ENCODE measurements around the gene NMRAL1. TPM values are rescaled to one million over a fixed set of nuclear protein-coding genes. Genes with fewer than 3 reads are reported as not detected.

Gene NMRAL1
- total and polyA plus RNA-seq, 9 donors = 15.0 to 72.7 (median 51.5) TPM

DNA sequence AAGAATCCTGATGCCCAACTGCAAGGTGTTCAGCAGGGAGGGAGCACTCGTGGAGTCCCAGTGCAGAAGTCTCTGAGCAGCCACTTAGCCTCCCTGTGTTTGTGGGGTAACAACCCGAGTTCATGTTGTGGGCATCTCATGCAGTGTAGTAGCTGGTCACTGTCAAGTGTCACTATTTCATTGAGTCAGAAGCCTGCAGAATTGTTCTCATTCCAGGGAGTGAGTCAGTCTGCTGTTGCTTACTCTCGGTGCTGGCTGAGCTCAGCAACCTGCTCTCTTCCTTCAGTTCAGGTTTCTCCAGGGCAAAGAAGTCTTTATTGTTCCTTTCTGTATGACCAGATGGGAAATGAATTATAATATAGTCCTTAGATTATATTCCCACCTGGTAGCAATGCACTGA, 25.8 kb upstream of the NMRAL1 start:
- Histone ChIP-seq H3K27ac (peak overlapping the region in 1 of 2 donors; percentile 23), H3K36me3 (no peaks in the 10 kb centered on the region), H3K27me3 (no peaks in the 10 kb centered on the region), H3K4me1 (ENCODE audit: insufficient read depth) (peaks cover 8% of the 10 kb centered on the region), H3K4me3 (no peak overlapping the region), H3K9me3 (no peaks in the 10 kb centered on the region)
- 29 to 32% (median 30%) methylated on average over 3 of the region's 3 CpGs for WGBS, 3 donors
- intact Hi-C loops (cut with DNase I) = loop anchor here in 2 of 4 donors (10.0 kb wide), 3 partner anchors 55 to 245 kb away; partner anchors contain the start of gene C16orf96 (in 1 of the 2)
- no peak for DNase-seq
- TF ChIP-seq EP300 (IDR thresholded peaks at IDR 0.05) (no peak), POLR2A (IDR thresholded peaks at IDR 0.05) (no peak)
- TF ChIP-seq, protein P1, sequence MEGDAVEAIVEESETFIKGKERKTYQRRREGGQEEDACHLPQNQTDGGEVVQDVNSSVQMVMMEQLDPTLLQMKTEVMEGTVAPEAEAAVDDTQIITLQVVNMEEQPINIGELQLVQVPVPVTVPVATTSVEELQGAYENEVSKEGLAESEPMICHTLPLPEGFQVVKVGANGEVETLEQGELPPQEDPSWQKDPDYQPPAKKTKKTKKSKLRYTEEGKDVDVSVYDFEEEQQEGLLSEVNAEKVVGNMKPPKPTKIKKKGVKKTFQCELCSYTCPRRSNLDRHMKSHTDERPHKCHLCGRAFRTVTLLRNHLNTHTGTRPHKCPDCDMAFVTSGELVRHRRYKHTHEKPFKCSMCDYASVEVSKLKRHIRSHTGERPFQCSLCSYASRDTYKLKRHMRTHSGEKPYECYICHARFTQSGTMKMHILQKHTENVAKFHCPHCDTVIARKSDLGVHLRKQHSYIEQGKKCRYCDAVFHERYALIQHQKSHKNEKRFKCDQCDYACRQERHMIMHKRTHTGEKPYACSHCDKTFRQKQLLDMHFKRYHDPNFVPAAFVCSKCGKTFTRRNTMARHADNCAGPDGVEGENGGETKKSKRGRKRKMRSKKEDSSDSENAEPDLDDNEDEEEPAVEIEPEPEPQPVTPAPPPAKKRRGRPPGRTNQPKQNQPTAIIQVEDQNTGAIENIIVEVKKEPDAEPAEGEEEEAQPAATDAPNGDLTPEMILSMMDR (IDR thresholded peaks at IDR 0.05) = no peak

DNA sequence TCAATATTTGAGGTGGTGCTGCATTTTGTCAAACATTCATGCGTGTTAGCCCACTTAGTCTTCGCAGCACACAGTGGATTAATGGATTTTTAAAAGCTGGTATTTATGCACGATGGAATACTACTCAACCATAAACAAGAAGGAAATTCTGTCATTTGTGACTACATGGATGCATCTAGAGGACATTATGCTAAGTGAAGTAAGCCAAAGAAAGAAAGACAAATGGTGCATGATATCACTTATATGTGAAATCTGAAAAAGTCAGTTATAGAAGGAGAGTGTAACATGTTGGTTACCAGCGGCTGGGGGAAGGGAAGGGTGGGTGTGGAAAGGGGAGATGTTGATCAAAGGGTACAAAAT, 24.8 kb upstream of the NMRAL1 start:
- intact Hi-C loops (cut with DNase I) = no loop called here
- 94 to 96% (median 95%) methylated on average over 4 of the region's 4 CpGs for whole genome bisulfite sequencing, 3 donors
- Histone ChIP-seq H3K4me3 (no peak overlapping the region), H3K9me3 (no peaks in the 10 kb centered on the region), H3K36me3 (no peaks in the 10 kb centered on the region), H3K27me3 (no peaks in the 10 kb centered on the region), H3K27ac (no peak overlapping the region), H3K4me1 (ENCODE audit: insufficient read depth) (peaks cover 8% of the 10 kb centered on the region)
- TF ChIP-seq, protein P1 (IDR thresholded peaks at IDR 0.05) = no peak
- TF ChIP-seq POLR2A (IDR thresholded peaks at IDR 0.05) (no peak), EP300 (IDR thresholded peaks at IDR 0.05) (no peak)
- DNase-seq = no peak

DNA sequence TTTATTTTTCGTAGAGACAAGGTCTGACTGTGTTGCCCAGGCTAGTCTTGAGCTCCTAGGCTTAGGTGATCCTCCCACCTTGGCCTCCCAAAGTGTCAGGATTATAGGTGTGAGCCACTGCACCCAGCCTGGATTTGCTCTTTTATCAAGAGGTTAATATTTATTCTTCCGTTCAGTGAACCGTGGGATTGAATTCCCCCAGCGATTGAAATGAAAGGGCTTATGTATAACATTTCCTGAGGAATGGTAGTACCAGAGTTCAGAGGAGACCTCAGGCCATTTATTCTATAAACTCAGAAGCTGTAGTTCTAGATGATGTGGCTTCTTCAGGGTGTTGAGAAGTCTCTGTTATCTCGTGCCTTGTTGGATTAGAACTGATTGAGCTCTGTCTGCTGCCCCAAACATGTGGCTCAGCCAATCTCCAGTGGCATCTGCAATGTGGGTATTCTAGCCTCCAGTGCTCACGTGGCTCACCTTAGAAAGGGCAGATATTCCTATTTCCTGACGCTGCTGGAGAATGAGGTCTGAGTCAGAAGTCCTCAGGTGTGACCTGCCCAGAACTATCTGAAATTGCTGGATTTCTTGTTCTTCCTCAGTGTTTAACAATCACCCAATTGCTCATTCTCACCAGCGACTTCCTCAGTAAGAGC, 24.2 kb upstream of the NMRAL1 start:
- WGBS, 3 donors = 86 to 87% (median 87%) methylated on average over 8 of the region's 8 CpGs
- Histone ChIP-seq H3K27ac (no peak overlapping the region), H3K4me1 (ENCODE audit: insufficient read depth) (peaks cover 8% of the 10 kb centered on the region), H3K27me3 (no peaks in the 10 kb centered on the region), H3K9me3 (no peaks in the 10 kb centered on the region), H3K36me3 (no peaks in the 10 kb centered on the region), H3K4me3 (no peak overlapping the region)
- intact Hi-C loops (cut with DNase I) = no loop called here
- no peak for DNase-seq
- no peak for TF ChIP-seq POLR2A (IDR thresholded peaks at IDR 0.05)
- TF ChIP-seq EP300 (IDR thresholded peaks at IDR 0.05) = no peak
- TF ChIP-seq, protein P1 (IDR thresholded peaks at IDR 0.05) = no peak

DNA sequence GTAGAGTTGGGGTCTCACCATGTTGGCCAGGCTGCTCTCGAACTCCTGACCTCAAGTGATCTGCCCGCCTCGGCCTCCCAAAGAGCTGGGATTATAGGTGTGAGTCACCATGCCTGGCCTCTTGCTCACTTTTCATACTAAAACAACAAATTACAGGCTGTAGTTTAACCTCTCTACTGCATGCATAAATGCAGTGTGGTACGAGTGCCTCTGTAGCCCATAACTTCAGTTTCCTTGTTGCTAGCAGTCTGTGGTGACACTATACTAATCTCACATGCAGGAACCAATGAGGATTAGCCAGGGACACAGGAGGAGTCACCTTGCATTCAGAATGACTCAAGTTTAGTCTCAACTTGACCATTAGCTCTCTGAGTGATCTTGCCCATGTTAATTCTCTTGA, 21.9 kb upstream of the NMRAL1 start:
- intact Hi-C loops (cut with DNase I) = no loop called here
- DNase-seq = no peak
- Histone ChIP-seq H3K27ac (no peak overlapping the region), H3K4me1 (ENCODE audit: insufficient read depth) (peaks cover 6% of the 10 kb centered on the region), H3K4me3 (no peak overlapping the region), H3K27me3 (no peaks in the 10 kb centered on the region), H3K36me3 (no peaks in the 10 kb centered on the region), H3K9me3 (no peaks in the 10 kb centered on the region)
- TF ChIP-seq EP300 (IDR thresholded peaks at IDR 0.05) (no peak), POLR2A (IDR thresholded peaks at IDR 0.05) (no peak)
- TF ChIP-seq, protein P1 (IDR thresholded peaks at IDR 0.05) = no peak
- 76 to 88% (median 87%) methylated on average over 4 of the region's 4 CpGs for WGBS, 3 donors

Measured in ovary (tissue), 9 donors.